Measurements from ENCODE around the gene TBC1D20. TPM values are rescaled to one million over a fixed set of nuclear protein-coding genes. Genes with fewer than 3 reads are reported as not detected.

Gene TBC1D20
- total RNA-seq, 1 experiment from 2014 or later: 42.1 TPM

- in situ Hi-C loops (cut with HindIII; ENCODE audit: low pct_unique_long_range_greater_than_20kb, low sequenced_read_pairs) (no loop called here), intact Hi-C loops (cut with micrococcal nuclease; ENCODE audit: unreplicated experiment) (no loop called here)
- H3K4me3 ChIP-seq (ENCODE audit: low read depth in 2 of 2, low read length in 2 of 2): no peak overlapping the region
- CTCF ChIA-PET: interaction anchor here (1.4 kb wide), 1 partner anchor 301 kb away, joined by 3 read pairs; no protein-coding TSS in a partner anchor
- no peaks in the 10 kb centered on the region for H3K4me1 ChIP-seq (ENCODE audit: control insufficient read depth, insufficient read depth, low read length)
- BruUV-seq (replicated peaks): no TSS peak
- DNase-seq (ENCODE audit: low read depth, low spot score) (no peak), ATAC-seq (no peak)
- peaks cover 15% of the 10 kb centered on the region for H3K36me3 ChIP-seq (ENCODE audit: control insufficient read depth, insufficient read depth, low read length)
- no peaks in the 10 kb centered on the region for H3K27me3 ChIP-seq (ENCODE audit: control insufficient read depth, insufficient read depth, low read length)
- TF ChIP-seq POLR2AphosphoS5 (IDR thresholded peaks at IDR 0.05; ENCODE audit: low read depth, low read length): no peak
- POLR2A ChIA-PET: interaction anchor here (0.6 kb wide), 1 partner anchor 10 kb away, joined by 4 read pairs; no protein-coding TSS in a partner anchor
- no peaks in the 10 kb centered on the region for H3K9me3 ChIP-seq (ENCODE audit: control insufficient read depth, insufficient read depth, low read depth, low read length)
- no peak overlapping the region for H3K27ac ChIP-seq (ENCODE audit: low read length)
These were observed 24.4 kb downstream of the TBC1D20 start for GRCh38 chr20:437787-438486.

DNA sequence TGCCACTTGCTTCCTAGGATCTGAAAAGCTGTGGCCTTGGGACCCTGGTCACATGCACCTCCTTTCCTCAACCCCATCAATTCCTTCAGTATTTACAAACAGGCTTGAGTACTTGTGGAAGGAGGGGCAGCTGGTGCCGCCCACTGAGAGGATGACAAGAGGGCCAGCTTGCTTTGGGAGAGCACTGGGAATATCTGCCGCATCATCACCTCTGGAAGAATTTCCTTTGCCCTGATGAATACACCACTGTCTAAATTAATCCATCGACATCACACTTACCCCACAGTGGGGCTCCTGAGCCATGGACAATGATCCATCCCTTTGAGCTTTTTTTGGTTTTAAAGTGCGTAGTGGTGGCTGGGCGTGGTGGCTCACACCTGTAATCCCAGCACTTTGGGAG, 25.9 kb downstream of the TBC1D20 start:
- Histone ChIP-seq H3K36me3 (ENCODE audit: control insufficient read depth, insufficient read depth, low read length) (peaks cover 12% of the 10 kb centered on the region; the same call in 1 of the 2 replicates), H3K4me1 (ENCODE audit: control insufficient read depth, insufficient read depth, low read length) (no peaks in the 10 kb centered on the region), H3K9me3 (ENCODE audit: control insufficient read depth, insufficient read depth, low read depth, low read length) (no peaks in the 10 kb centered on the region), H3K27me3 (ENCODE audit: control insufficient read depth, insufficient read depth, low read length) (no peaks in the 10 kb centered on the region), H3K27ac (ENCODE audit: low read length) (no peak overlapping the region), H3K4me3 (ENCODE audit: low read depth in 2 of 2, low read length in 2 of 2) (no peak overlapping the region)
- intact Hi-C loops (cut with micrococcal nuclease; ENCODE audit: unreplicated experiment): no loop called here
- CTCF ChIA-PET: no interaction called here
- in situ Hi-C loops (cut with HindIII; ENCODE audit: low pct_unique_long_range_greater_than_20kb, low sequenced_read_pairs): no loop called here
- ATAC-seq (no peak), DNase-seq (ENCODE audit: low read depth, low spot score) (no peak)
- no TSS peak for BruUV-seq (replicated peaks)
- POLR2A ChIA-PET: no interaction called here
- TF ChIP-seq REST (IDR thresholded peaks at IDR 0.05; ENCODE audit: insufficient read depth in 1 of 2, low read depth in 2 of 2, low read length in 1 of 2): no peak
- TF ChIP-seq TCF7L2 (IDR thresholded peaks at IDR 0.05; ENCODE audit: low read depth, low read length): no peak
- TF ChIP-seq, protein P1, sequence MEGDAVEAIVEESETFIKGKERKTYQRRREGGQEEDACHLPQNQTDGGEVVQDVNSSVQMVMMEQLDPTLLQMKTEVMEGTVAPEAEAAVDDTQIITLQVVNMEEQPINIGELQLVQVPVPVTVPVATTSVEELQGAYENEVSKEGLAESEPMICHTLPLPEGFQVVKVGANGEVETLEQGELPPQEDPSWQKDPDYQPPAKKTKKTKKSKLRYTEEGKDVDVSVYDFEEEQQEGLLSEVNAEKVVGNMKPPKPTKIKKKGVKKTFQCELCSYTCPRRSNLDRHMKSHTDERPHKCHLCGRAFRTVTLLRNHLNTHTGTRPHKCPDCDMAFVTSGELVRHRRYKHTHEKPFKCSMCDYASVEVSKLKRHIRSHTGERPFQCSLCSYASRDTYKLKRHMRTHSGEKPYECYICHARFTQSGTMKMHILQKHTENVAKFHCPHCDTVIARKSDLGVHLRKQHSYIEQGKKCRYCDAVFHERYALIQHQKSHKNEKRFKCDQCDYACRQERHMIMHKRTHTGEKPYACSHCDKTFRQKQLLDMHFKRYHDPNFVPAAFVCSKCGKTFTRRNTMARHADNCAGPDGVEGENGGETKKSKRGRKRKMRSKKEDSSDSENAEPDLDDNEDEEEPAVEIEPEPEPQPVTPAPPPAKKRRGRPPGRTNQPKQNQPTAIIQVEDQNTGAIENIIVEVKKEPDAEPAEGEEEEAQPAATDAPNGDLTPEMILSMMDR (IDR thresholded peaks at IDR 0.05): no peak
- TF ChIP-seq POLR2AphosphoS5 (IDR thresholded peaks at IDR 0.05; ENCODE audit: low read depth, low read length): no peak
- no peak for TF ChIP-seq SIN3A (IDR thresholded peaks at IDR 0.05; ENCODE audit: borderline replicate concordance, insufficient read depth, low read depth, low read length)

- ATAC-seq: no peak
- POLR2A ChIA-PET: no interaction called here
- CTCF ChIA-PET: no interaction called here
- in situ Hi-C loops (cut with HindIII; ENCODE audit: low pct_unique_long_range_greater_than_20kb, low sequenced_read_pairs): no loop called here
- TF ChIP-seq, protein P1 (IDR thresholded peaks at IDR 0.05): no peak
- TF ChIP-seq REST (IDR thresholded peaks at IDR 0.05; ENCODE audit: insufficient read depth in 1 of 2, low read depth in 2 of 2, low read length in 1 of 2): no peak
- no TSS peak for BruUV-seq (replicated peaks)
- DNase-seq (ENCODE audit: low read depth, low spot score): no peak
- H3K4me3 ChIP-seq (ENCODE audit: low read depth in 2 of 2, low read length in 2 of 2): no peak overlapping the region
- H3K4me1 ChIP-seq (ENCODE audit: control insufficient read depth, insufficient read depth, low read length): no peaks in the 10 kb centered on the region
- no peaks in the 10 kb centered on the region for H3K9me3 ChIP-seq (ENCODE audit: control insufficient read depth, insufficient read depth, low read depth, low read length)
- peaks cover 8% of the 10 kb centered on the region; the same call in 1 of the 2 replicates for H3K36me3 ChIP-seq (ENCODE audit: control insufficient read depth, insufficient read depth, low read length)
- H3K27me3 ChIP-seq (ENCODE audit: control insufficient read depth, insufficient read depth, low read length): no peaks in the 10 kb centered on the region
- no peak overlapping the region for H3K27ac ChIP-seq (ENCODE audit: low read length)
- intact Hi-C loops (cut with micrococcal nuclease; ENCODE audit: unreplicated experiment): no loop called here
These were observed 26.8 kb downstream of the TBC1D20 start for GRCh38 chr20:435558-435957.
